Skeletal muscle tissue (tissue), 4 donors: Measurements from ENCODE around the gene CCNB3. TPM values are rescaled to one million over a fixed set of nuclear protein-coding genes. Genes with fewer than 3 reads are reported as not detected.

Source experiments
- H3K27ac ChIP-seq: one replicate; pipeline ENCODE4 v1.7.0; 2013; ENCODE audit warnings: mild to moderate bottlenecking, low read depth, low read length, inconsistent platforms
- H3K27me3 ChIP-seq, 3 donors: one replicate each; pipeline ENCODE4 v1.7.0; 2013; ENCODE audit warnings: low read length in 3 of 3; ENCODE audit not compliant: control insufficient read depth in 3 of 3, insufficient read depth in 3 of 3
- H3K36me3 ChIP-seq, 3 donors: one replicate each; pipeline ENCODE4 v1.7.0; 2013; ENCODE audit warnings: low read length in 3 of 3; ENCODE audit not compliant: control insufficient read depth in 3 of 3, insufficient read depth in 3 of 3
- H3K4me1 ChIP-seq, 3 donors: one replicate each; pipeline ENCODE4 v1.7.0; 2013; ENCODE audit warnings: low read length in 3 of 3, mild to moderate bottlenecking in 3 of 3; ENCODE audit not compliant: control insufficient read depth in 3 of 3, insufficient read depth in 3 of 3
- H3K4me3 ChIP-seq, 3 donors: one replicate each; pipeline ENCODE4 v1.7.0; 2013; ENCODE audit warnings: low read length in 3 of 3
- H3K9ac ChIP-seq, 3 donors: one replicate each; pipeline ENCODE4 v1.7.0; 2013; ENCODE audit warnings: low read length in 3 of 3, mild to moderate bottlenecking in 3 of 3, moderate library complexity in 2 of 3, low read depth in 1 of 3
- H3K9me3 ChIP-seq, 3 donors: one replicate each; pipeline ENCODE4 v1.7.0; 2013; ENCODE audit warnings: low read length in 3 of 3; ENCODE audit not compliant: control insufficient read depth in 3 of 3
- total RNA-seq: library from RNA; depleted of rRNA; stranded (reverse); fragments of >200 nt; gene quantifications from one replicate; pipeline ENCODE4 v1.2.3, GENCODE V29; 2014
- donor health status: Osteomylitis.

CCNB3 gene
- total RNA-seq, 1 donor from 2014 or later = under 0.01 TPM

GRCh38 chrX:50180073-50180940 lies 24.3 kb upstream of the CCNB3 start:
- Histone ChIP-seq H3K27ac (no peak overlapping the region), H3K9me3 (no peaks in the 10 kb centered on the region)

GRCh38 chrX:50183891-50184290 lies 20.7 kb upstream of the CCNB3 start:
- H3K27ac ChIP-seq = no peak overlapping the region

More at GRCh38 chrX:50180073-50180940, 24.3 kb upstream of the CCNB3 start:
- Histone ChIP-seq H3K27me3 (peaks cover 0 to 8% (median 0%) of the 10 kb centered on the region in 3 donors), H3K4me3 (no peak overlapping the region), H3K36me3 (no peaks in the 10 kb centered on the region), H3K9ac (no peak overlapping the region), H3K4me1 (no peaks in the 10 kb centered on the region)

GRCh38 chrX:50188859-50189600 lies 15.5 kb upstream of the CCNB3 start:
- Histone ChIP-seq H3K9me3 (no peaks in the 10 kb centered on the region), H3K36me3 (no peaks in the 10 kb centered on the region), H3K4me3 (no peak overlapping the region), H3K4me1 (no peaks in the 10 kb centered on the region), H3K27me3 (peaks cover 0 to 8% (median 0%) of the 10 kb centered on the region in 3 donors), H3K27ac (no peak overlapping the region), H3K9ac (no peak overlapping the region)

More at GRCh38 chrX:50183891-50184290, 20.7 kb upstream of the CCNB3 start:
- H3K27me3 ChIP-seq = peaks cover 0 to 8% (median 0%) of the 10 kb centered on the region in 3 donors
- no peaks in the 10 kb centered on the region for H3K9me3 ChIP-seq
- H3K4me1 ChIP-seq = no peaks in the 10 kb centered on the region
- no peak overlapping the region for H3K9ac ChIP-seq
- no peaks in the 10 kb centered on the region for H3K36me3 ChIP-seq
- no peak overlapping the region for H3K4me3 ChIP-seq

DNA sequence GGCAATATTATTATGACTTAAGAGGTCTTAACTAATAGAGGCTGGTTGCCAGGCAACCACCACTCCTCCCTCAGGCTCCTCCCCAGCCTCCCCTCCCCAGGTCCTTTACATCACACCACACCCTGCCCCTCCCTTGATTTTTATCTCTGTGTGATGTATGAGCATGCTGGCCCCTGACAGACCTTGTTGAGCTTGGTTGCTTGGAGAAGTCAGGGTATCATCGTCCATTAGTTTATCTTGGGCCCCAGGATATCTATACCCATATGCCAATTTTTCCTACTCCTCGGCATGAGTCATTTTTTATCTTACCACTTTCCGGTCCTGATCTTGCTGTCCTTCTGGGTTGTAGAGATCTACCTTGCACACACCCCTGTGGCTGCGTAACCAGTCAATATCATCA lies 6.2 kb upstream of the CCNB3 start:
- Histone ChIP-seq H3K4me3 (no peak overlapping the region), H3K4me1 (no peaks in the 10 kb centered on the region), H3K27me3 (peaks cover 0 to 3% (median 0%) of the 10 kb centered on the region in 3 donors), H3K9ac (no peak overlapping the region), H3K36me3 (no peaks in the 10 kb centered on the region), H3K27ac (no peak overlapping the region), H3K9me3 (no peaks in the 10 kb centered on the region)

GRCh38 chrX:50200907-50201306 lies 3.7 kb upstream of the CCNB3 start, which contains the start of gene AKAP4:
AKAP4 (minus strand) TSS chrX:50201007; CDS start chrX:50200889, 118 bp downstream.
- Histone ChIP-seq H3K9me3 (no peaks in the 10 kb centered on the region), H3K4me1 (peaks cover 0 to 6% (median 5%) of the 10 kb centered on the region in 3 donors), H3K4me3 (no peak within 1 kb of the TSS), H3K36me3 (no peaks in the 10 kb centered on the region), H3K27me3 (peaks cover 0 to under 1% (median 0%) of the 10 kb centered on the region in 3 donors), H3K9ac (no peak within 1 kb of the TSS), H3K27ac (no peak within 1 kb of the TSS)

DNA sequence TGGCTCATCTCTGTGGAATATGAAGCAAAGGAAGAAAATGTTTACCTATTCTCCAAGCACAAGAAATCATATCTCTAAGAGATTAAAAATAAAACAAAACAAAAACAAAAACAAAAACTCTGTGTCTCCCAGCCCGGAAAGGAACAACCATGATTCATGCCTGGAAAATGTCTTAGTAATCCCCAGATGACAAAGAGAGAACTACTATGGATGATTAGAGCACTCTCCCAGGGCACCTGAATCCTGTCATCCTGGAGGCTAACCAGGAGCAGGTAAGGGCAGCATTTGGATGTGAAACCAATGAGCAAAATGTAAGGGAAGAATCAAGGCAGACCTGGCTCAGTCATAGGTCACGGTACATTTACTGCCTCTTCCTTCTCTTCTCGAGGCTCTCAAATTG lies 2.0 kb upstream of the CCNB3 start:
- H3K9ac ChIP-seq = no peak overlapping the region
- H3K36me3 ChIP-seq = no peaks in the 10 kb centered on the region
- H3K27ac ChIP-seq = no peak overlapping the region
- no peaks in the 10 kb centered on the region for H3K9me3 ChIP-seq
- H3K4me3 ChIP-seq = no peak overlapping the region
- peaks cover 0 to 6% (median 5%) of the 10 kb centered on the region in 3 donors for H3K4me1 ChIP-seq
- no peaks in the 10 kb centered on the region for H3K27me3 ChIP-seq

DNA sequence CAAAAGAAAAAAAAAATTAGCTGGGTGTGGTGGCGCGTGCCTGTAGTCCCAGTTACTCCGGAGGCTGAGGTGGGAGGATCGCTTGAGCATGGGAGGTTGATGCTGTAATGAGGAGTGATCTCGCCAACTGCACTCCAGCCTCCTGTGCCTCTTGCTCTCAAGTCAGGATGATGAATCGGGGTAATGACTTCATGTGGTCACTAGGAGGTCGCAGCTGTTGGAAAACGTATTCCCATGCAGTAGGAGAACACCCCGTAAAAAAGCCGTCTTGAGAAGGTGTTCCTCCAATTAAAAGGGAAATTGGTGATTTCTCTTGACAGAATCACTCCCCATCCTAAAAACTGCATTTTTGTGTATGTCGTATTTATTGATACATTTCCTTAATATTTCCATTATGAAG lies 2.2 kb downstream of the CCNB3 start:
- Histone ChIP-seq H3K4me1 (peaks cover 0 to 6% (median 5%) of the 10 kb centered on the region in 3 donors), H3K27me3 (no peaks in the 10 kb centered on the region), H3K4me3 (no peak overlapping the region), H3K27ac (no peak overlapping the region), H3K9me3 (no peaks in the 10 kb centered on the region), H3K9ac (no peak overlapping the region), H3K36me3 (no peaks in the 10 kb centered on the region)

DNA sequence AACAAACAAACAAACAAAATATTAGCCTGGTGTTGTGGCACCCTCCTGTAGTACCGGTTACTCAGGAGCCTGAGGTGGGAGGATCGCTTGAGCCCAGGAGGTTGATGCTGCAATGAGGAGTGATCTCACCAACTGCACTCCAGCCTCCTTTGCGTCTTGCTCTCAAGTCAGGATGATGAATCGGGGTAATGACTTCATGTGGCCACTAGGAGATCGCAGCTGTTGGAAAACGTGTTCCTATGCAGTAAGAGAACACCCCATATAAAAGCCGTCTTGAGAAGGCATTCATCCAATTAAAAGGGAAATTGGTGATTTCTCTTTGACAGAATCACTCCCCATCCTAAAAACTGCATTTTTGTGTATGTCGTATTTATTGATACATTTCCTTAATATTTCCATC lies 6.9 kb downstream of the CCNB3 start:
- Histone ChIP-seq H3K27ac (no peak overlapping the region), H3K4me3 (no peak overlapping the region), H3K9me3 (no peaks in the 10 kb centered on the region)

GRCh38 chrX:50281253-50281652 lies 76.7 kb downstream of the CCNB3 start:
- Histone ChIP-seq H3K27me3 (no peaks in the 10 kb centered on the region), H3K36me3 (no peaks in the 10 kb centered on the region), H3K27ac (no peak overlapping the region), H3K9ac (no peak overlapping the region), H3K4me1 (no peaks in the 10 kb centered on the region), H3K4me3 (no peak overlapping the region), H3K9me3 (no peaks in the 10 kb centered on the region)

More for the DNA sequence above, 6.9 kb downstream of the CCNB3 start:
- H3K4me1 ChIP-seq = no peaks in the 10 kb centered on the region
- no peaks in the 10 kb centered on the region for H3K36me3 ChIP-seq
- H3K27me3 ChIP-seq = no peaks in the 10 kb centered on the region
- no peak overlapping the region for H3K9ac ChIP-seq

- Histone ChIP-seq H3K36me3 (no peaks in the 10 kb centered on the region), H3K9ac (no peak overlapping the region), H3K4me3 (no peak overlapping the region), H3K27ac (no peak overlapping the region), H3K27me3 (no peaks in the 10 kb centered on the region), H3K4me1 (no peaks in the 10 kb centered on the region), H3K9me3 (peaks cover 0 to 2% (median 0%) of the 10 kb centered on the region in 3 donors)
These were observed 122.7 kb downstream of the CCNB3 start for GRCh38 chrX:50327235-50327634.
